ENCODE results near the gene KCNG2.

KCNG2 gene

DNA sequence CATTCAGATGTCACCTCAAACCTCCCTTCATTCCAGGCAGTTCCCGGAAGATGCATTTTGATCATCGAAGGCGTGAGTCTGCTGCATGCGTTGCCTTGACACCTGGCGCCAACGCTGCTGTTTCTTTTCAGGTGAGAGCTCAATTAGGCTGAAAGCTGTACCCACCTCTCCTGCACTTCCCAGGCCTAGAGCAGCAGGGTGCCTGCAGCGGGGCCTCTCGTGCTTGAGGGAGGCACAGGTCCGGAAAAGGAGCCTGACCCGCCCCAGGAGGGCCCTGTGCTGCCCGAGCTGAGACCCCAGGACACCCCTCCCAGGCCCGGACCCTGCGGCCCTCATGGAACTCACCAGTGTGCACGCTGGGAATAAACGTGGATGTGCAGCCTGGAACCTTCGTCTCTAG, 31.4 kb upstream of the KCNG2 start:
- no peak for TF ChIP-seq CTCF (IDR thresholded peaks at IDR 0.05)
- no peak overlapping the region for H3K4me3 Mint-ChIP-seq
- H3K4me1 Mint-ChIP-seq, result no peaks in the 10 kb centered on the region
- peaks cover 68% of the 10 kb centered on the region for H3K9me3 Mint-ChIP-seq
- no peak overlapping the region for H3K27ac Mint-ChIP-seq
- peaks cover 22% of the 10 kb centered on the region for H3K27me3 Mint-ChIP-seq (ENCODE audit: low read depth, poor library complexity)
- no peaks in the 10 kb centered on the region for H3K36me3 Mint-ChIP-seq (ENCODE audit: low read depth)
- no peak for DNase-seq

- Mint-ChIP-seq H3K27ac (no peak overlapping the region), H3K4me3 (no peak overlapping the region), H3K36me3 (ENCODE audit: low read depth) (no peaks in the 10 kb centered on the region), H3K27me3 (ENCODE audit: low read depth, poor library complexity) (peaks cover 17% of the 10 kb centered on the region), H3K9me3 (peaks cover 56% of the 10 kb centered on the region), H3K4me1 (peaks cover 3% of the 10 kb centered on the region)
- no peak for DNase-seq
- TF ChIP-seq CTCF (IDR thresholded peaks at IDR 0.05), result no peak
These were observed 29.0 kb upstream of the KCNG2 start for GRCh38 chr18:79768745-79769144.

- no peak overlapping the region for H3K4me3 Mint-ChIP-seq
- no peak for DNase-seq
- no peaks in the 10 kb centered on the region for H3K36me3 Mint-ChIP-seq (ENCODE audit: low read depth)
- H3K4me1 Mint-ChIP-seq, result peaks cover 3% of the 10 kb centered on the region
- peaks cover 18% of the 10 kb centered on the region for H3K27me3 Mint-ChIP-seq (ENCODE audit: low read depth, poor library complexity)
- no peak overlapping the region for H3K27ac Mint-ChIP-seq
- no peak for TF ChIP-seq CTCF (IDR thresholded peaks at IDR 0.05)
- H3K9me3 Mint-ChIP-seq, result peaks cover 58% of the 10 kb centered on the region
These were observed 27.8 kb upstream of the KCNG2 start for GRCh38 chr18:79769698-79770500.

DNA sequence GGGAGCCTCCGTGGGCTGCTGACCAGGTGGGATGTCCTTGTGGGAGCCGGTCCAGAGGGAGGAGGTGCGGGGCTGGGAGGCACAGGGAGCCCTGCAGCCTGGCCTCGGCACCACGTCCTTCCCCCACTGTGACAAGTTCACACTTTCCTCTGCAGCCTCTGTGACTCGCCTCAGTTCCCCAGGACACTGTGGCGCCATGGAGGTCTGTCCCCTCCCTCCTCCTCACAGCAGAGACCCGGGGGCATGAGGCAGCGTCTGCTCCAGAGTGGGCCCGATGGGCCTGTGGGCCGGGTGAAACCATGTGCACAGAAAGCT, 27.3 kb upstream of the KCNG2 start:
- peaks cover 58% of the 10 kb centered on the region for H3K9me3 Mint-ChIP-seq
- H3K4me3 Mint-ChIP-seq, result no peak overlapping the region

DNA sequence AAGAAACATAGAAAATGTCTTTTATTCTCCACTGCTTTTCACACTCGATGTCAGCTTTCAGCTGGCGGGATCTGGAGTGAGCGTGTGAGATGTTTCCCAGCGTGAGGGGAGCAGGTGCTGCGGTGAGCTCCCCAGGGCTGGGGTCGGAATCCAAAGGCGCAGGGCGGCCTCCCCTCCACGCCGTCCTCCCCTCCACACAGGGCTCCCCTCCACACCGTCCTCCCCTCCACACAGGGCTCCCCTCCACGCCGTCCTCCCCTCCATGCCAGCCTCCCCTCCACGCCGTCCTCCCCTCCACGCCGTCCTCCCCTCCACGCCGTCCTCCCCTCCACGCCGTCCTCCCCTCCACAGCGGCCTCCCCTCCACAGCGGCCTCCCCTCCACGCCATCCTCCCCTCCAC, 26.9 kb upstream of the KCNG2 start:
- Mint-ChIP-seq H3K27ac (no peak overlapping the region), H3K36me3 (ENCODE audit: low read depth) (no peaks in the 10 kb centered on the region), H3K27me3 (ENCODE audit: low read depth, poor library complexity) (peaks cover 25% of the 10 kb centered on the region), H3K9me3 (peaks cover 54% of the 10 kb centered on the region), H3K4me3 (no peak overlapping the region), H3K4me1 (peaks cover 3% of the 10 kb centered on the region)
- DNase-seq, result no peak
- TF ChIP-seq CTCF (IDR thresholded peaks at IDR 0.05), result no peak

More for the DNA sequence above, 27.3 kb upstream of the KCNG2 start:
- TF ChIP-seq CTCF (IDR thresholded peaks at IDR 0.05), result no peak
- DNase-seq, result no peak
- no peaks in the 10 kb centered on the region for H3K36me3 Mint-ChIP-seq (ENCODE audit: low read depth)
- peaks cover 3% of the 10 kb centered on the region for H3K4me1 Mint-ChIP-seq
- no peak overlapping the region for H3K27ac Mint-ChIP-seq
- peaks cover 21% of the 10 kb centered on the region for H3K27me3 Mint-ChIP-seq (ENCODE audit: low read depth, poor library complexity)

DNA sequence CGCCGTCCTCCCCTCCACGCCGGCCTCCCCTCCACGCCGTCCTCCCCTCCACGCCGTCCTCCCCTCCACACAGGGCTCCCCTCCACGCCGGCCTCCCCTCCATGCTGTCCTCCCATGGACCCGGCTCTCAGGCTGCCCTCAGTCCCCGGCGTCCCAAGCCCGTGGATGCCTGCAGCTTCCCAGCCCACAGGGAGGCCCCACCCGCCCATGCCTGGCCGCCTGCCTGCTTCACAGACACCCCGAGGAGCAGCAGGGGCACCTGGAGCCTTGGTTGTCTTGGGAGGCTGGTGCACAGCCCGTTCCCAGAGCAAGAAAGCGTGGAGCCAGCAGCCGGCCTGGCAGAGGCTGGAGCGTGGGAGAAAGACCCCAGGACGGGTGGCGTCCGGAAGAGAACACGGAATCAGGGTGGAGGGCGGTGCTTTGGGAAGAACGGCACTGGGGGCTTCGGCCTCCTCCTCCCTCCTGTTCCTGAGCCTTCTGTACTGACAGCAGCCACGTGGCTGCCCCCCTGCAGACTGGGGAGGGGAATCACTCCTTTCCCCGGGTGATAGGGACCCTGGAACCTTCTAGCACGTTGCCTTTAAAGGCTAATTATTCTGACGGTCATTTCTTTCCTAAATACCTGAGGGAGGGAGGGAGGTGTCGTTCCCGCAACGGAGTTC, 26.2 kb upstream of the KCNG2 start:
- Mint-ChIP-seq H3K36me3 (ENCODE audit: low read depth) (no peaks in the 10 kb centered on the region), H3K27me3 (ENCODE audit: low read depth, poor library complexity) (peaks cover 32% of the 10 kb centered on the region), H3K27ac (no peak overlapping the region), H3K4me1 (peaks cover 3% of the 10 kb centered on the region), H3K9me3 (peaks cover 52% of the 10 kb centered on the region), H3K4me3 (no peak overlapping the region)
- DNase-seq, result no peak
- no peak for TF ChIP-seq CTCF (IDR thresholded peaks at IDR 0.05)

All from nephron progenitor cell (in vitro differentiated cells).